Measurements from ENCODE around the gene C7orf57.

- TF ChIP-seq IRF2 (CRISPR knock-in tag; IDR thresholded peaks at IDR 0.05; ENCODE audit: borderline replicate concordance, low read depth) (no peak), CTCF (IDR thresholded peaks at IDR 0.05) (no peak), ETV6 (CRISPR knock-in tag; IDR thresholded peaks at IDR 0.05) (no peak), NR1H2 (CRISPR knock-in tag; IDR thresholded peaks at IDR 0.05) (no peak), TCF7 (CRISPR knock-in tag; IDR thresholded peaks at IDR 0.05; ENCODE audit: low read depth) (no peak), FOXP4 (CRISPR knock-in tag; IDR thresholded peaks at IDR 0.05) (no peak), NFYB (CRISPR knock-in tag; conservative IDR thresholded peaks at IDR 0.05; ENCODE audit: low read depth) (no peak), KAT7 (CRISPR knock-in tag; IDR thresholded peaks at IDR 0.05; ENCODE audit: borderline replicate concordance) (no peak), NR2C2 (CRISPR knock-in tag; IDR thresholded peaks at IDR 0.05) (no peak), ZNF425 (CRISPR knock-in tag; conservative IDR thresholded peaks at IDR 0.05) (no peak), ZNF423 (CRISPR knock-in tag; IDR thresholded peaks at IDR 0.05) (no peak)
- TF ChIP-seq, protein P1, sequence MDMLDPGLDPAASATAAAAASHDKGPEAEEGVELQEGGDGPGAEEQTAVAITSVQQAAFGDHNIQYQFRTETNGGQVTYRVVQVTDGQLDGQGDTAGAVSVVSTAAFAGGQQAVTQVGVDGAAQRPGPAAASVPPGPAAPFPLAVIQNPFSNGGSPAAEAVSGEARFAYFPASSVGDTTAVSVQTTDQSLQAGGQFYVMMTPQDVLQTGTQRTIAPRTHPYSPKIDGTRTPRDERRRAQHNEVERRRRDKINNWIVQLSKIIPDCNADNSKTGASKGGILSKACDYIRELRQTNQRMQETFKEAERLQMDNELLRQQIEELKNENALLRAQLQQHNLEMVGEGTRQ (CRISPR knock-in tag; IDR thresholded peaks at IDR 0.05), result no peak
Measured at GRCh38 chr7:48025624-48026023, 9.7 kb upstream of the C7orf57 start.

All from WTC11 (cell line).